Neutrophil (primary cell): ENCODE data around the gene RPL10.
A peak's percentile ranks its signal among the peaks of the same experiment; 100 is the strongest.

ENCODE experiments used
- H3K27ac ChIP-seq: fragments of 200-600 bp; sonication (generic); 2 replicates; pipeline ENCODE4 v1.5.1; 2016; ENCODE audit warnings: mild to moderate bottlenecking, moderate library complexity
- H3K27me3 ChIP-seq: fragments of 200-600 bp; sonication (generic); 2 replicates; pipeline ENCODE4 v1.6.0; 2016; ENCODE audit warnings: mild to moderate bottlenecking
- H3K36me3 ChIP-seq: fragments of 200-600 bp; sonication (generic); 2 replicates; pipeline ENCODE4 v1.5.1; 2017
- H3K4me1 ChIP-seq, 2 experiments: fragments of 200-600 bp in 1 of 2; sonication (generic) in 1 of 2; 1 replicate in 1 of 2; 2 replicates in 1 of 2; pipeline versions ENCODE4 v1.5.1 to v1.6.1; 2013 to 2016; ENCODE audit warnings: low read depth in 1 of 2, low read length in 1 of 2, mild to moderate bottlenecking in 1 of 2, moderate library complexity in 1 of 2; ENCODE audit not compliant: control insufficient read depth in 1 of 2, insufficient read depth in 1 of 2
- H3K4me3 ChIP-seq, 2 experiments: fragments of 200-600 bp in 1 of 2; sonication (generic) in 1 of 2; 1 replicate in 1 of 2; 2 replicates in 1 of 2; pipeline ENCODE4 v1.5.1; 2013 to 2016; ENCODE audit warnings: low read depth in 1 of 2, low read length in 1 of 2, mild to moderate bottlenecking in 1 of 2, moderate library complexity in 1 of 2
- H3K9me3 ChIP-seq: fragments of 200-600 bp; sonication (generic); 2 replicates; pipeline ENCODE4 v1.5.1; 2016
- CTCF ChIP-seq: fragments of 200-600 bp; sonication (generic); IDR thresholded peaks from 2 replicates; pipeline ENCODE4 v1.5.1; 2016; ENCODE audit warnings: antibody characterized with exemption

RPL10 gene

GRCh38 chrX:154413142-154413541 lies 15.0 kb downstream of the RPL10 start:
- no peak for TF ChIP-seq CTCF
- Histone ChIP-seq H3K36me3 (no peaks in the 10 kb centered on the region), H3K27me3 (no peaks in the 10 kb centered on the region), H3K27ac (peak overlapping the region; percentile 93), H3K9me3 (no peaks in the 10 kb centered on the region), H3K4me1 (peaks cover 41 to 45% of the 10 kb centered on the region in 2 experiments), H3K4me3 (peak overlapping the region in 1 of 2 experiments; percentile 78)

GRCh38 chrX:154417157-154417556 lies 19.0 kb downstream of the RPL10 start:
- H3K27ac ChIP-seq = no peak overlapping the region
- H3K4me3 ChIP-seq = no peak overlapping the region
- H3K27me3 ChIP-seq = no peaks in the 10 kb centered on the region
- H3K4me1 ChIP-seq = peaks cover 19 to 20% of the 10 kb centered on the region in 2 experiments
- H3K9me3 ChIP-seq = no peaks in the 10 kb centered on the region
- H3K36me3 ChIP-seq = peaks cover 10% of the 10 kb centered on the region
- TF ChIP-seq CTCF = no peak

DNA sequence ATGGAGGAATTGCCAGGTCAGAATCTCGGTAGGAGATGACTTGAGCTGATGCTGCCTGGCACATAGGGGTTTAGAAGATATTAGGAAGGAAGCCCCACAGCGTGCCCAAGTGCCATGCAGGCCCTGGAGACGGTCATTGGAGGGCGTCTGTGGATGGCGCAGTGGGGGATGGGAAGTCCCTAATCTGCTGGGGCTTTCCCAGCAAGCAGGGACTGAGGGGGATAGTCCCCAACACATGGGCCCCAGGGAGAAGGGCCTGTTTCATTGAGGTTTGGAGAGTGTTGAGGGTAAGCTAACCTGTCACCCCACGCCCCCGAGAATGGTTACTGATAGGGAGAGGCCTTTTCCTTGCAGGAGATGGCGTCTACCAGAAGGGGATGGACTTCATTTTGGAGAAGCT lies 21.0 kb downstream of the RPL10 start:
- no peaks in the 10 kb centered on the region for H3K27me3 ChIP-seq
- H3K4me1 ChIP-seq = no peaks in the 10 kb centered on the region
- H3K27ac ChIP-seq = no peak overlapping the region
- no peak overlapping the region for H3K4me3 ChIP-seq
- TF ChIP-seq CTCF = no peak
- H3K36me3 ChIP-seq = peaks cover 10% of the 10 kb centered on the region
- no peaks in the 10 kb centered on the region for H3K9me3 ChIP-seq

DNA sequence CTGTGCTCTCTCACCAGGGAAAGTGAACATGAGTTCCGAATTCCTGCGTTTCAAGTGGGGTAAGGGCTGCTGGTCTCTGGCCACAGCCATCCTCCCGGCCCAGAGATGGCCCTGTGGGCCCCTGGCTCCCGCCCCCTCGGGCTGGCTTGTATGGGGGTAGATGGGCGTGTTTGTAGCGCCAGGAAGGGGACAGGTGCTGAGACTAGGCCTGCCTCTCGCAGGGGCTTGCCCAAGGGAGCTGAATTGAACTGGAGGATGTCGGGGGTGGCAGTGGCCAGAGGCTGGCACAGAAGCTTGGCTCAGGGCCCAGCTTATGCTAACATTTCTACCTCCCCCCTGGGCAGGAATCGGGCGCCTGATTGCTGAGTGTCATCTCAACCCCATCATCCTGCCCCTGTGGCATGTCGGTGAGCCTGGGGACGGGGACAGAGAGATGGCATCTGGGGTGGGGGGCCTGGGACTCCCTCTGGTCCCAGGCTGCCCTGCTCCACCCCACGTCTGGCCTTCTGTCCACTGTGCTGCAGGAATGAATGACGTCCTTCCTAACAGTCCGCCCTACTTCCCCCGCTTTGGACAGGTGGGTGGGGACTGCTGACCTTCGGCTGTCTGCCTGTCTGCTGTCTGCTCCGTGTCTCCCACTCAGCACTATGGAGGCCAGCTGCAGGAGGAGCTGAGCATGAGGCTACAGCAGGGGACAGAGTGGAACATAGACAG lies 21.7 kb downstream of the RPL10 start:
- H3K36me3 ChIP-seq = peaks cover 10% of the 10 kb centered on the region
- TF ChIP-seq CTCF = no peak
- no peak overlapping the region for H3K4me3 ChIP-seq
- H3K27ac ChIP-seq = no peak overlapping the region
- no peaks in the 10 kb centered on the region for H3K27me3 ChIP-seq
- H3K9me3 ChIP-seq = no peaks in the 10 kb centered on the region
- no peaks in the 10 kb centered on the region for H3K4me1 ChIP-seq

DNA sequence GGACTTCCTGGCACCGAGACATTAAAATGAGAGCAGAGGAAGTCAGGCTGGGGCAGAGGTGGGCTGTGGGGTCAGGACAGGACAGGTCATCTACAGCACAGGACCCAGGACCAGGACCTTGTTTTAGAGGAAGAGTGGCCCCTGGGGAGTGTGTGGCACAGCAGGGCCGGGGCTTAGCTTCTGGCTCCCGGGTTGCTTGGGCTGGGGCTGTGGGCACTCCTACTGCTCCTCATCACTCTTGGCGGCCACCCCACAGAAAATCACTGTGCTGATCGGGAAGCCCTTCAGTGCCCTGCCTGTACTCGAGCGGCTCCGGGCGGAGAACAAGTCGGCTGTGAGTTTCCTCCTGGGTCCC lies 22.2 kb downstream of the RPL10 start:
- no peak for TF ChIP-seq CTCF
- Histone ChIP-seq H3K9me3 (no peaks in the 10 kb centered on the region), H3K4me1 (no peaks in the 10 kb centered on the region), H3K27ac (no peak overlapping the region), H3K27me3 (no peaks in the 10 kb centered on the region), H3K36me3 (peaks cover 10% of the 10 kb centered on the region), H3K4me3 (no peak overlapping the region)
